Hypothalamus (tissue), 51 donors: ENCODE results near the gene CNTRL.

Experiments
- DNase-seq, 51 donors: peaks; one replicate each; lab custom pipeline; 2025; lab: John Stamatoyannopoulos, UW

Gene CNTRL

DNA sequence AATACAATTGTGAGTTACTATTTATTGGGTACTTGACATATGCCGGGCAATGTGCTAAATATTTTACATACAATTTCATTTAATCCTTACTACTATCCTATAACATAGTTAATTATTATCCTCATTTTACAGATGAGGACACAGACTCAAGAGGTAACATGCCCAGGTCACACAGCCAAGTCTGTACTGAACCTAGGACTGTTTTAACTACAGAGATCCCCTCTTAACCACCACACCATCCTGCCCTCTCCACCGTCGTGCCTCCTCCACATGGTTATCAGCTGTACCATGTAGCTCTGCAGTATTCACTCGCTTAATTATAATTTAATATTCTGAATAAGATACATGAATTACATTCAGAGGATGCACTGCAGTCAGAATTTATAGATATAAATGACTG is 121.6 kb downstream of the CNTRL start:
- no peak for DNase-seq

DNA sequence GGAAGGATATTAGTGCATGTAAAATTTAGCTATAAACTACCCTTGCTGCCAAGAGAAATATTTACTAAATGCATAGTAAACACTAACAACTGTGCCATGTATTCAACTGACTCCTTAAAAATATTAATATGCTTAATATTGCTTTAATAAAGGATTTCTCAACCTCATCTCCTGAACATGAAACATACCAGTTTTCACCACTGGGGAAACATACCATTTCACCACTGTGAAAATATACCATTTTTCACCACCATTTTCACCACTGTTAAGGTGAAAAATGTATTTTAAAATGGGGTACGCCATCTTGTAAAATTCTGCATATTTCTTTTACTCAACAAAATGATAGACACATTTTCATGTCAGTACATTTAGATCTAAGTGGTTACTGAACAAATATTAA is 122.4 kb downstream of the CNTRL start:
- DNase-seq = no peak

DNA sequence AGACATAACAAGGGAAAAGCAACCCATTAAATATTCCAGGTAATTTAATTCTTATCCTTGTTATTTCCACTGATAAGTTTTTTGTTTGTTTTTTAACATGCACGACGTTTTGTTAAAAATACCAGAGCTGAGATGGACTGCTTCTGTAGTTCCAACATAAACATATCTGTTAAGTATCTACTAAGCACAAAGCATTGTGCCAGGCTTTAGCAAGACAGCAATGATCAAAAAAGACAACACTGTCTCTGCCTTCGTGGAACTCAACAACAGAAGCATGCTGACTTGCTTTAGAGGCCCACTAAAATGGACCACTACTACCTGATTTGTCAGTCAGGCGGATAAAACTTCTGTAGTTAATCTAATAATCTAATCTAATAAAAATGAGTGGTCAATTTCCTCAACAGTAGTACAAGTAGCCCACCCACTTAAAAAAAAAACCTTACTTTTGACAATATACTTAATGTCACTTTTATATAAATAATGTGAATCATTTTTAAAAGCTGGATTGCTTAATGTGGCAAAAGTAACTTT is 123.8 kb downstream of the CNTRL start:
- DNase-seq = no peak

DNA sequence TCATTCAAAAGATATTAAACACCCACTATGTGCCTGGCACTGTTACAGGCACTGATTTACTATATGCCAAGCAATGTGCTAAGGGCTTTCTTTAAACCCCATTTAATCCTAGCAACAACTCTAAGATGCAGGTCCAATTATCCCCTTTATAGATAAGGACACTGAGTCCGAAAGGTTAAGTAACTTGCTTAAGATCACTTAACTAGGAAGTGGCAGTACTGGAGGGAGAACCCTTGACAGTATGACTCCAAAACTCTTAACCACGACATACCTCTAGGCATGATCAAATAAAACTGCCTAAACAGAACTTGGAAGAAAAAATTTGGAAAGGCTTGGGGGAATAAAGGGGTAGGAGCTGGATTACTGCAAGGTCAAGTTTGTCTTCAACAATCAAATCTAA is 125.2 kb downstream of the CNTRL start:
- DNase-seq = no peak

DNA sequence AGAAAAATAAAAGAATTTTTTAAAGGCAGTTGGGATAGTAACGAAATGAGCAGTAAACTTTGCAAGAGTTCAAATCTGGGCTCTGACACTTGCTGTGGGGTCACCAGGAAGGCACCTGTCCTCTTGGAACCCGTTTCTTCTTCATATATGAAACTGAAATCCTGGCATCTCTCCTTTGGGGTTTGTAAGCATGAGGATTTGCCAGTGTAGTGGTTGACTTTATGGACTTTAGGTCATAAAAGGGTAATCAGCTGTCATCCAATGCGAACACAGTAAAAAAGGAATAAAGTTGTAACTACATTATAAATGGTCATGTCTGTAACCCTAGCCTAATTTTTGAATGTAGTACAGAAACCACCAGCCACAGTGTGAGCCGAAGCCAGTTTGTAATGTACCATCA is 125.6 kb downstream of the CNTRL start:
- no peak for DNase-seq

DNA sequence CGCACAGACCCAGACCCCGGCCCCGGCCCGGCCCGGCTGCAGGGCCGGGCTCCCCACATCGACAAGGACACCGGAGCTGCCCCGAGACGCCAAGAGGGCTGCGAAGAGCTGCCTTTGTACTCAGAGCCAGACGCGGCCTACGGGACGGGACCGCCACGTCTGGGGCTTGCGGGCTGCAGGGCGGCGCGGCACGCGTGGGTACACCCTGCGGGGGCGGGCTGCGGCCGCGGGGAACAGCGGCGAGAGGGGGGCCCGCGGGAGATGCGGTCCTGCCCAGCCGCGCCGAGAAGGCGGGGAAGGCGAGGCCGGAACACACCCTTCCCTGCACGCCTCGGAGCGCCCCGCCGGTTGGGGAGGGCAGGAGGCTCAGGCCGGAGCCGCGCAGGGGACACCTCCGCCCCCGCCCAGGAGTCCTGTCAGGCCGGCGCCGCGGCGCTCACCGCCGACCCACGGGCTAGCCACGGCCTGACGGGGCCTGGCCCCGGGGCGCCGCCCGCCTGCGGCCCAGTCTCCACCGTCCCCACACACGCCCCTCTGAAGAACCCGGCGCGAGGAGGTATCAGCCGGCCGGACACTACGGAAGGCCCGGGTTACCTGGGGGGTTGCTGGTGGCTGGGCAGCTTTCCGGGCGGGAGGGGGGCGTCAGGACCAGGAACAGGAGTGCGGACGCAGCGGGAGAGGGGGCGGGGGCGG is 126.4 kb downstream of the CNTRL start:
- DNase-seq = peak in 19 of 51 donors; percentile 24 to 63 (median 48)

DNA sequence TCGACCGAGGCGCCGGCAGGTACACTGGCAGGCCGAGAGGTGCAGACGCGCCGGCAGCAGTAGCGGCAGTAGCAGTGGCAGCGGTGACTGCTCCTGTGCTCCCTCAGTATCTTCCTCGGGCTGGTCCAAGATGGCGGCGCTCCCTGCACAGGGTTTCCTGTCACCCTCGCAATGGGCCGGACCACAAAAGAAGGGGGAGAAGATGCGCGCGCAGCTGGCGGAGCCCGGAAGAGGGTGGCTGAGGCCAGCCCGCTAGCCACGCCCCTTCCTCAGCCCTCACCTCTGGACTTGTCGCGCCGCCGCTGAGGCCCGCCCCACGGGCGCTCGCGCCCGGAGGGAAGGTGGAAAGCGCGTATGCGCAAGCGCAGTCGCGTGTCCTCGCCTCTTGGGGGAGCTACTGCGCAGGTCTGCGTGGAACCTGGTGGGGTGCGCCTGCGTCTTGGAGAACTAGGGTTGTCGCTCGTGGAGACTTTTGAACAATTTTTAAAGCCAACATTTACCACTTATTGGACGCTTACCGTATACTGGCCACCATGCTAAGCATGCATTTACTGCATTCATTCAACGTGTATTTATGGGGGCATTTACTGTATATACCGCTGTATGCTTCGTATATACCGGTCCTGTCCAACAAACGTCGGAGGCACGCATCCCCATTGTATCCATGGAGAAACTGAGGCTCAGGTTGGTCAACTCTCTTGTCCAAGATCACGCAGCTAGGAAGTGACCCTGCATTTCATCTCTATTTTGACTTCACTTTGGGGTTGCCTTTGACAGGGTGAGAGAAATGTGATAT is 127.2 kb downstream of the CNTRL start, which contains the start of gene RAB14:
Gene RAB14 (minus strand): TSS at position 132 of the 796 bp plus-strand sequence. CDS start 8,457 bp downstream, outside the sequence.
- peak; percentile 93 to 100 (median 98) for DNase-seq

DNA sequence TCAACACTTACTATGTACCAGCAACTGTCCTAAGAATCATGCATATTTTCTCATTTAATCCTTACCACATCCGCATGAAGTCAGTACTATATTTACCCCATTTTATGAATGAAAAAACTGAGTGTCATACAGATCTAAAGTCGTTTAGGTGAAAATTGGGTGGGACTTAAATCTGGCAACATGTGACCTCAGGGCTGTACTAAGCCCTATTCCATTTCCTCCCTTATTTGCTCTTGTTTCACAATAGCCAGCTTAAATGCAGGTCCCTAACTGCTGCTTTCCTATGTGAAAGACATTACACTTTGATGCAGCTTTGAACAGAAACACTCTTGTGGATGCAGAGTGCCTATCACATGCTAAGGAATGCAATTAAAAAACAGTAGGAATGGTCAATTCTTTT is 129.4 kb downstream of the CNTRL start:
- DNase-seq = no peak

DNA sequence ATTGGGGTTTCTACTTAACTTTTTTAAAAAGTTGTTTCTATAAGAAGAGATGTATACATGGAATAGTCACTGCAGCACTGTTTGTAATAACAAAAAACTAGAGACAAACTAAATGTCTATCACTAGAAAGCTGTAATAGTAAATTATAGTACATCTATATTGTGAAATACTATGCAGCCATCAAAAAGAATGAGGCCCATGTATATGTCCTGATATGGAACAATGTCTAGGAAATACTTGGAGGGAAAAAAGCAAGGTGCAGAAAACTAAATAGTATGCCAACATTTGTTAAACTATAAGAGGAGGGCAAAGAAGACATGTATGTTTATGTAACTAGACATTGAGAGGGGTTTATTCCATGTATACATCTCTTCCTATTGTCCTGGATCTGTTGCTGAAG is 129.9 kb downstream of the CNTRL start:
- DNase-seq = no peak

DNA sequence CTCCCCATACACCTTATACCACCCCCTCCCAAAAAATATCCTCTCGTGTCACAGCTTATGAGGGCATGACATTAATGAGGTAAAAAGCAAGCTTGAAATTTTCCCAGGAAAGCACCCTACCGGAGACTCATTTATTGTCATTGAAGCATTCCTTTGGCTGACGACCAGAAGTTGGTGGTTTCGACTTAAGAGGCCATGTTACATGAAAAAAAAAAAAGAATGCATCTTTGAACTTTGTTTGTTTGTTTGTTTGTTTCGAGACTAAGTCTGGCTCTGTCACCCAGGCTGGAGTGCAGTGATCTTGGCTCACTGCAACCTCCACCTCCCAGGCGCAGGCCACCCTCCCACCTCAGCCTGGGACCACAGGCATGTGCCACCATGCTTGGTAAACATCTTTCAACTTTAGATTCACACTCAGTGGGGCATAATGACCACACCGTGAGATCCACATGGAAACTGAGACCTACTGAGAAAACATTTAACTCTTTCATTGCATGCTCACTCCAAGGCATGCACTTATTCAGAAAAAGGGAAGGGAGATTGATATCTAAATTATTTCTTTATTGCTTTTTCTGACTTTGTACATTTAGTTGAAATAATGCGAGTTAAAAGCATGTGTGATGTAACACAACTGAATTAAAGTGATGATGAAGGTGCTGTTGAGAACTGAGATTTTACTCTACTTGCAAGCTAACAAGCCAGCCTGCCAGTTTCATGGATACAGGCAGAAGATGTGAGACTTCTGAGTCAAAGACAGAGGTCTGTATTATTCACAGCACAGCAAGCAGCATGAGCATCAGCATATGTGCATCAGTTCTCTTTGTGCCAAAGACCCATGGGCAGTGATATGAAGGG is 132.0 kb downstream of the CNTRL start:
- no peak for DNase-seq

DNA sequence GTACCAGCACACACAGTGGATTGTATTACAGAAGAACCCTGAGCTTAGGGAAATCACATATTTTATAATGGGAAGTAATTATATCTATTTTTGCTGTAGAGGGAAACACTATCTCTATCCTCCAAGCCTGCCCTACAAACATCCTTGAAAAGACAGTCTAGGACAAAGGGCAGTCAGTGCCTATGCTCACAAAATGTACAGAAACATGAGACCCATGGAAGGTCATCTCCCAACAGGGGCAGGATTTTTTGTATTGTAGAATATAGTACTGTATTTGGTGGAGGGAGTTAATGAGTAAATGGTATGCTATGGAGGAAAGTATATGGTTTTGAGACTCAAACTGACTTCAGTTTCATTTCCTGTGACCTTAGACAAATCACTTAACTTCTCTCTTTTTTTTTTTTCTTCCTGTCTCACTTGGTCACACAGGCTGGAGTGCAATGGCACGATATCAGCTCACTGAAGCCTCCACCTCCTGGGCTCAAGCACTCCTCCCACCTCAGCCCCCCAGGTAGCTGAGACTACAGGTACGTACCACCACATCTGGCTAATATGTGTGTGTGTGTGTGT is 132.7 kb downstream of the CNTRL start:
- DNase-seq = no peak

DNA sequence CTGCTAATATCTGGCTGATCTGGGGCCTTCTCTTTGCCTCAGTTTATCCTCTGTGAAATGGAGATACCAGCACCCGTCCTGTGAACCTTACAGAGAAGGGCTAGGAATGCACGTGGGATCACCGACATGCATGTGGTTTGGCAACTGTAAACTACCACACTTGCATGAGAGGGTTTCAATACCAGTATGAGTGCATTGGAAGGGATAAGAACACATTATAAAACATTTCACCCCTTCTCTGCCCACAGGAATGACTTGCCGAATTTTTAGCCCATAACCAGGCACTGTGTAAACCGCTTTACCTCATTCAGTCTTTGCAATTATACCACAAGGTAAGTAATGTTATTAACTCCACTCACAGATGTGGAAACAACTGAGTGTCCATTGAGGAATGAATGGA is 135.8 kb downstream of the CNTRL start:
- no peak for DNase-seq

DNA sequence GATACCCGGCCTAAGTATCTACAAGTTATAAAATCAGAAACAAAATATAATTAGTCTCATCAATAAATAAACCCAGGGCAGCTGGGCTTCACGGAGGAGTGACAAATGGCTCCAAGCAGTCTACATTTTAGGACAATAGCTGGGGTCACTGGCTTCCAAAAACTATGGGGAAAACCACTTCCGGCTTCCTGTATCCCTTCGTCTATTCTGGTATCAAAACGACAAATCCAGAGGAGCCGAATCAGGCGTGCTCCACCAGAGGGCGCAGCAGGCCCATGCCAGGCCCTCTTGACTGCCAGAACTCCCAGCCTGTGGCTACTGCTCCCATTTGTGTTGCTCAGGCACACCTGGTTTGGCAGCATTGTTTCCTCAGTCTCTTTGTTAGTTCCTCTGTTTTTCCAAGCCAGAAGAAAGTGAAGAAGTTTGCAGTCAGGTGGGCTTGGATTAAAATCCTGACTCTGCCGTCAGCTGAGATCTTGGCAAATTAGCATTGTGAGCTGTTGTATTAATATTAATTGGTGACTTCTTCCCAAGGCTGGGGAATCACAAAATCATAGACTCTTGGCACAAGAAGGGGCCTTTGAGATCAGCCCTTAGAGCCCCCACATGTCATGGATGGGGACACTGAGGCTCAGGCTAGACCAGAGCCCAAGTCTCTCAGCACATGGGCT is 138.5 kb downstream of the CNTRL start:
- DNase-seq = peak; percentile 11 to 95 (median 77)

DNA sequence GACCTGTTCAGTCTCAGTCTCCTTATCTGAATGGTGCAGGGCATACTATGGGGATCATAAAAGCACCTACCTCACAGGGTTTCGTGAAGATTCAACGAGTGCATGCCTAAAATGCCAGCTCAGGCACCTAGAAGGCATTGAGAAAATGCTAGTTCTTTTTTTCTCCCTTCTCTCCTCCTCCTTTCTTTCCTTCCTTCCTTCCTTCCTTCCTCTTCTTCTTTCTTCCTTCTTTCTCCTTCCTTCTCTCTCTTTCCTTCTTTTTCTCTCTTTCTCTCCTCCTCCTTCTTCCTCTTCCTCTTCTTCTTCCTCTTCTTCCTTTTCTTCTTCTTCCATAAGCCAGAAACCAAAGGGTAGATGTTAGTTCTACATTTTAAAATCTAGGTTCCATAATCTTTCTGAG is 139.2 kb downstream of the CNTRL start:
- DNase-seq = no peak

DNA sequence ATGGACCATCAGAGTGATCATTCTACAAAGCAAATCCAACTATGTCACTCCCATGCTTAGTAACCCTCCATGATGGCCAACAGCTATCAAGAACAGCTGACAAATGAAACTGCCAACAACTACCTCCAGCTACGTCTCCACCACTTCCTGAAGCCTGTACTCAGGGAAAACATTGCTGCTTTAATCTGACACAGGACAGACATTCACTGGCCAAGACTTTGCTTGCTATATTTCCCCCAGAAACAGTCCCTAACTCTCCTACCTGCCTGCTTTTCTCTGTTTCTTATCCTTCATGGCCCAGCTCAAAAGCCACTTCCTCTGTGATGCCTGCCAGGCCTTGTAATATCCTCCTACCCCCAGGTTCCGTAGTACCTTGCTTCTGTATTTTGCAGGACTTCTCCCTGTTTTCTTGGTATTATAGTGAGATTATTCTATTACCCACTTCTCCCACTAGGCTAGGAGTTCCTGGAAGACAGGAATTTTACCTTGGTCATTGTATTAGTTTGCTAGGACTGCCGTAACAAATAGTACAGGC is 141.6 kb downstream of the CNTRL start:
- no peak for DNase-seq

DNA sequence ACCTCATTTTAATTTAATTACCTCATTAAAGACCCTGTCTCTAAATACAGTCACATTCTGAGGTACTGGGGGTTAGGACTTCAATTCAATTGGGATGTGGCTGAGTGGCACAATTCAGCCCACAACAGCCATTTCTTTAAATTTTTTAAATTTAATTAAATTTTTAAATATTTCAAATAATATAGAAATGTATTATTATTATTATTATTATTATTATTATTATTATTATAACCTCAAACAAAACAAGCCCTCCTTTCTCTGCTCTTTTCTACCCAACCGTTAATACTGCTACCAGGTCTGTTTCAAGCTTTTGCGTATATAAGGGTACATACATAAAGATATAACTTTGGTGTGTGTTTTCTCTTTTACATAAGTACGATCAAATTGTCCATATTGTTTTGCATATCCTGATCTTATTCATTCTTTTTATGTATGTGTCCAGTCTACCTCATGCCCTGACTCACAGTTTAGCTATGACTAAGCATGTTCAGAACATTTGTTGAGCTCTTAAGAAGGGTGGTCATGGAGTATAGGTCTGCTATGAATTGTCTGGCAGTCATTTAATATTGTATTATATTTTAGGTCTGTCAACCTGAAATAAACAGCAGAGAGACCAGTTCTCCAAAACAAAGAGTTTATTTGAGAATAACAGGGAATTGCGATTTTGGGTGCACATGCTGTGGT is 143.0 kb downstream of the CNTRL start:
- no peak for DNase-seq

DNA sequence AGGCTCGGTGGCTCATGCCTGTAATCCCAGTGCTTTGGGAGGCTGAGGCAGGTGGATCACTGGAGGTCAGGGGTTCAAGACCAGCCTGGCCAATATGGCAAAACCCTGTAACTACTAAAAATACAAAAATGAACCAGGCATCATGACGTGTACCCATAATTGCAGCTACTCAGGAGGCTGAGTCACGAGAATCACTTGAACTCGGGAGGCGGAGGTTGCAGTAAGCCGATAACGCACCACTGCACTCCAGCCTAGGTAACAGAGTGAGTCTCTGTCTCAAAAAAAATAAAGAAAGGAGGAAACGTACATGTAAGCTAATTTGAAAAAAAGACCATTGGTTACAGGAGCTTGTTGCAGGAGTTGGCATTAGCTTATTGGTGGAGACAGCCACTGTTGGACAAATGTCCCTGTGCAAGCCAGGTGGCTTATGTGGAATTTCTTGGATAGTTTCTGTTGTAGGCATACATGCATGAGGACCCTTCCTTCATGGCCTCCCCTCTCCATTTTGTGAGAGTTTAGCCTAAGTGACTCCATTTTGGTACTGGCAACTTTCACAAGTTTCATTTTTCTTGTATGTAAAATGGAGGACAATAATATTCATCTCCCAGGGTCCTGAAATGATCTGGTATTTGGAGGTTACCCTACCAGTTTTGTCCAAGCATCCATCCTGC is 143.7 kb downstream of the CNTRL start:
- no peak for DNase-seq

DNA sequence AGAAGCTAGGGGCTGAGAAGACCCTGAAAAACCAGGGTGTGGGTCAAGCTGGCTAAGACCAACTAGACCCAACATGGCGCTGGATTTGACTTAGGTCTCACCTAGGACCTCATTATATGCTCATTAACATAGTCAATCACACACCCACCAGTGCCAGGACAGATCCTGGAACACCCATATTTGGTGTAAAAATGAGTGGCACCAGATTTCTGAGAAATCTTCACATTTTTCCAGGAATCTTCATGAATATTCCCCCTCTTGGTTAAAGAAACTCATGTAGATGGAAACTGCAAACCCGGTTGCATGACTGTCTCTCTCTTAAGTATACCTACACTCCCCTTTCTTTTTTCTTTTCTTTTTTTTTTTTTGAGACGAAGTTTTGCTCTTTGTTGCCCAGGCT is 144.8 kb downstream of the CNTRL start:
- no peak for DNase-seq
